ENCODE measurements around the gene DBF4B.
A peak's percentile ranks its signal among the peaks of the same experiment; 100 is the strongest.

The DBF4B gene

DNA sequence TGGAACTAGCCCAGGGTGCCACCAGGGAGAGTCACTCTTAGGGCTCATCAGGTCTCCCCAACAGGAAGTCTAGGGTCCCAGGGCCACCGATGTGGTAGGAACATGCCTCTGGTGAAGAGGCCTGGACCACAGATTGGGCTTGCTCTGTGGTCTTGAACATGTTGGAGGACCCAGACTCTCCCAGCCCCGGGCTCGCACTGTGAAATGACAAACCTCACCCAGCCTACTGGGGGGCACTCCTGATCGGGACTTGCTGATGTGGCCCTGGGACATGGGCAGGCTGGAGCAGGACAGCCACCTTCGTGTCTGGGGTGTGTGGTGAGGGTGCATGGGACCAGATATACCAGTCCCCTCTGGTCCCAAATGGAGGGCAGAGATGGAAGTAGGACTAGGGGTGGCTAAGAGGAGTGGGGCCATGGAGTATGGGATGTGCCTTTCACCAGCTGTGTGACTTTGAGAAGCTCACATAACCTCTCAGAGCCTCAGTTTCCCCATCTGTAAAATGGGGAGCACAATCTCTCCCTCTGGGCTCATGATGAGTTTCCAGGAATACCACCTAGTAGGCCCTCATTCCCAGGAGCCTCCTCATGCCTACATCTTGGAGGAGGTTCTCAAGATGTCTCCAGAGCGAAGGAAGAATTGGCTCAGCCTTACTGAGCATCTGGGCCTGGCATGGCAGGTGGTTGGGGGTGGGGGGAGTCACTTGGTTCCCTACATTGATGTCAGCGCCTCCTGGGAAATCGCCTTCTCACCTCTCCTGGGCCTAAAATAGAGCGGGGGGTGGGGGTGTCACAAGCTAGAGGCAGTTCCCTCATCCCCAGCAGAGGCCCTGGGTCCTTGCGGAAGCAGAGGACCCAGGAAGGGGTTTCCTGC, 48.8 kb downstream of the DBF4B start:
- DNase-seq: no peak
- H3K36me3 ChIP-seq: no peaks in the 10 kb centered on the region

GRCh38 chr17:44757918-44758413, 49.5 kb downstream of the DBF4B start:
- H3K27me3 ChIP-seq: peaks cover 13% of the 10 kb centered on the region
- H3K4me3 ChIP-seq (ENCODE audit: low read depth, low read length): no peak overlapping the region
- DNase-seq: no peak
- no peaks in the 10 kb centered on the region for H3K36me3 ChIP-seq
- 0 out of 2 replicates have a peak, but pooled peaks cover 3% of the 10 kb centered on the region for H3K4me1 ChIP-seq
- TF ChIP-seq, protein P1, sequence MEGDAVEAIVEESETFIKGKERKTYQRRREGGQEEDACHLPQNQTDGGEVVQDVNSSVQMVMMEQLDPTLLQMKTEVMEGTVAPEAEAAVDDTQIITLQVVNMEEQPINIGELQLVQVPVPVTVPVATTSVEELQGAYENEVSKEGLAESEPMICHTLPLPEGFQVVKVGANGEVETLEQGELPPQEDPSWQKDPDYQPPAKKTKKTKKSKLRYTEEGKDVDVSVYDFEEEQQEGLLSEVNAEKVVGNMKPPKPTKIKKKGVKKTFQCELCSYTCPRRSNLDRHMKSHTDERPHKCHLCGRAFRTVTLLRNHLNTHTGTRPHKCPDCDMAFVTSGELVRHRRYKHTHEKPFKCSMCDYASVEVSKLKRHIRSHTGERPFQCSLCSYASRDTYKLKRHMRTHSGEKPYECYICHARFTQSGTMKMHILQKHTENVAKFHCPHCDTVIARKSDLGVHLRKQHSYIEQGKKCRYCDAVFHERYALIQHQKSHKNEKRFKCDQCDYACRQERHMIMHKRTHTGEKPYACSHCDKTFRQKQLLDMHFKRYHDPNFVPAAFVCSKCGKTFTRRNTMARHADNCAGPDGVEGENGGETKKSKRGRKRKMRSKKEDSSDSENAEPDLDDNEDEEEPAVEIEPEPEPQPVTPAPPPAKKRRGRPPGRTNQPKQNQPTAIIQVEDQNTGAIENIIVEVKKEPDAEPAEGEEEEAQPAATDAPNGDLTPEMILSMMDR (IDR thresholded peaks at IDR 0.05; ENCODE audit: low read depth, low read length): no peak
- H3K9me3 ChIP-seq: no peaks in the 10 kb centered on the region

More for the DNA sequence above, 48.8 kb downstream of the DBF4B start:
- no peaks in the 10 kb centered on the region for H3K9me3 ChIP-seq
- TF ChIP-seq, protein P1 (IDR thresholded peaks at IDR 0.05; ENCODE audit: low read depth, low read length): no peak
- peaks cover 13% of the 10 kb centered on the region for H3K27me3 ChIP-seq
- H3K4me3 ChIP-seq (ENCODE audit: low read depth, low read length): no peak overlapping the region
- 0 out of 2 replicates have a peak, but pooled peaks cover 3% of the 10 kb centered on the region for H3K4me1 ChIP-seq

- H3K9me3 ChIP-seq: no peaks in the 10 kb centered on the region
- peaks cover 13% of the 10 kb centered on the region for H3K27me3 ChIP-seq
- H3K4me3 ChIP-seq (ENCODE audit: low read depth, low read length): peak within 1 kb of the TSS; percentile 56
- TF ChIP-seq, protein P1 (IDR thresholded peaks at IDR 0.05; ENCODE audit: low read depth, low read length): no peak
- H3K36me3 ChIP-seq: no peaks in the 10 kb centered on the region
- H3K4me1 ChIP-seq: 0 out of 2 replicates have a peak, but pooled peaks cover 3% of the 10 kb centered on the region
- no peak for DNase-seq
These were observed 50.1 kb downstream of the DBF4B start, which contains the start of gene ADAM11 for GRCh38 chr17:44758414-44759085. Gene ADAM11 (plus strand): TSS chr17:44758988. CDS start chr17:44759200, 212 bp downstream.

GRCh38 chr17:44759086-44759915, 50.8 kb downstream of the DBF4B start:
- TF ChIP-seq, protein P1 (IDR thresholded peaks at IDR 0.05; ENCODE audit: low read depth, low read length): peak; percentile 36; the same call in 1 of the 2 replicates
- no peak for DNase-seq
- no peaks in the 10 kb centered on the region for H3K36me3 ChIP-seq
- peak overlapping the region; percentile 56 for H3K4me3 ChIP-seq (ENCODE audit: low read depth, low read length)
- H3K27me3 ChIP-seq: peaks cover 13% of the 10 kb centered on the region
- H3K4me1 ChIP-seq: 0 out of 2 replicates have a peak, but pooled peaks cover 3% of the 10 kb centered on the region
- no peaks in the 10 kb centered on the region for H3K9me3 ChIP-seq

- H3K4me3 ChIP-seq (ENCODE audit: low read depth, low read length): no peak overlapping the region
- no peaks in the 10 kb centered on the region for H3K36me3 ChIP-seq
- H3K9me3 ChIP-seq: no peaks in the 10 kb centered on the region
- peaks cover 13% of the 10 kb centered on the region for H3K27me3 ChIP-seq
- 0 out of 2 replicates have a peak, but pooled peaks cover 3% of the 10 kb centered on the region for H3K4me1 ChIP-seq
- TF ChIP-seq, protein P1 (IDR thresholded peaks at IDR 0.05; ENCODE audit: low read depth, low read length): no peak
- no peak for DNase-seq
These were observed 51.4 kb downstream of the DBF4B start for GRCh38 chr17:44759916-44760243.

Measured in BE2C (cell line).